Measurements from ENCODE around the gene ASIP.

DNA sequence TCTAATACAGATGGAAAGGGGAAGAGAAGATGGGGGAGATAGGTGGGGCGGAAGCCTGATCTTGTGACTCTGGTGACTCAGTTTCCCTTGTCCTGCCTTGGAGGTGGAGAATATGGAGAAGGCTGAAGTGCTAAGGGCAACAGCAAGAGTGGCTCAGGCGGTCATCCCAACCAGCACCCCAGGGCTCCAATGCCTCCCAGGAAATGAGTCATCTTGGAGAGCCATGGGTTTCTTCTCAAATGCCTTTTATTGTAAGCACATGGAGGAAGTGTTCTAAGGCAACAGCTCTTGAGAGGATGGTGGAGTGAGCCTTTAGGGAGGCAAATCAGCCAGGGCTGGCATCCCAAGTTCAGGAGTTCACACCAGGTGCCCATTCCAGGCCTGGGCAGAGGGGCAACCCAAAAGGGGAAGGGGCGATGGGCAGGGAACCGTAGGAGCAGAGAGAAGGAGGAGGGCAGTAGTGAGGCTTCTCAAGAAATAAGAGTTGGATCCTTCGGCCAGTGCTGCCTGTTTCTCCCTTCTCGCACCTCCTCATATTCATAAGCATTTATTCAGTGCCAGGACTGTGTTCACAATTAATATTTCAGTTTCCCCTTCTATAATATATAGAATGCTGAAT is 75.1 kb downstream of the ASIP start:
- TF ChIP-seq, protein P1, sequence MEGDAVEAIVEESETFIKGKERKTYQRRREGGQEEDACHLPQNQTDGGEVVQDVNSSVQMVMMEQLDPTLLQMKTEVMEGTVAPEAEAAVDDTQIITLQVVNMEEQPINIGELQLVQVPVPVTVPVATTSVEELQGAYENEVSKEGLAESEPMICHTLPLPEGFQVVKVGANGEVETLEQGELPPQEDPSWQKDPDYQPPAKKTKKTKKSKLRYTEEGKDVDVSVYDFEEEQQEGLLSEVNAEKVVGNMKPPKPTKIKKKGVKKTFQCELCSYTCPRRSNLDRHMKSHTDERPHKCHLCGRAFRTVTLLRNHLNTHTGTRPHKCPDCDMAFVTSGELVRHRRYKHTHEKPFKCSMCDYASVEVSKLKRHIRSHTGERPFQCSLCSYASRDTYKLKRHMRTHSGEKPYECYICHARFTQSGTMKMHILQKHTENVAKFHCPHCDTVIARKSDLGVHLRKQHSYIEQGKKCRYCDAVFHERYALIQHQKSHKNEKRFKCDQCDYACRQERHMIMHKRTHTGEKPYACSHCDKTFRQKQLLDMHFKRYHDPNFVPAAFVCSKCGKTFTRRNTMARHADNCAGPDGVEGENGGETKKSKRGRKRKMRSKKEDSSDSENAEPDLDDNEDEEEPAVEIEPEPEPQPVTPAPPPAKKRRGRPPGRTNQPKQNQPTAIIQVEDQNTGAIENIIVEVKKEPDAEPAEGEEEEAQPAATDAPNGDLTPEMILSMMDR (IDR thresholded peaks at IDR 0.05; ENCODE audit: low read length) = no peak
- no peak for TF ChIP-seq EZH2phosphoT487 (IDR thresholded peaks at IDR 0.05; ENCODE audit: low read length)
